Adrenal gland (tissue), 5 donors: Measurements from ENCODE around the gene FGF9.

Experiments
- POLR2A ChIP-seq, 2 donors: fragments of 450-650 bp; IDR thresholded peaks; one replicate each; pipeline ENCODE4 v1.6.1; 2017; ENCODE audit warnings: antibody characterized with exemption in 2 of 2, mild to moderate bottlenecking in 2 of 2, moderate library complexity in 1 of 2
- TF ChIP-seq, protein P1 (sequence below), 6 experiments: fragments of 450-650 bp in 4 of 6; fragments of 200-600 bp in 2 of 6; sonication (generic) in 1 of 6; IDR thresholded peaks; 1 replicate in 5 of 6; 2 replicates in 1 of 6; pipeline versions ENCODE4 v1.5.1 to v1.8.0; 2016 to 2021; ENCODE audit warnings: antibody characterized with exemption in 6 of 6, mild to moderate bottlenecking in 2 of 6, moderate library complexity in 1 of 6
- donor health status: DM: no; HTN: no; CAD: no.

DNA sequence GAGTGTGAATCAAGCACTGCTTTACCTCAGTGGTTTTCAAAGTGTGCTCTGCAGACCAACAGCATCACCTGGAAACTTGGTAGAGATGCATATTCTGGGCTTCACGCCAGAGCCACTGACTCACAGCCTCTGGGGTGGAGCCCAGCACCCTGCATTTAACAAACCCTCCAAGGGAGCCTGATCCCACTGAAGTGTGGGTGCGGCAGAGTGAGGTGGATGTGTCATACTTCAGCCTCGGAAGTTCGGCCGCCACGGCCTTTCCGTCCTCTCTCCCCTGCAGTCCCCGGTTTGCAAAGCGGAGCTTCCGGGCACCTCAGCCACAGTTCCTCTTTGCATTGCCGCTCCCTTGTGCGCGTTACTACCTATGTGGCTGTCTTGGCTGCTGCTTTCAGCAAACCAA lies 33.6 kb upstream of the FGF9 start:
- TF ChIP-seq, protein P1, sequence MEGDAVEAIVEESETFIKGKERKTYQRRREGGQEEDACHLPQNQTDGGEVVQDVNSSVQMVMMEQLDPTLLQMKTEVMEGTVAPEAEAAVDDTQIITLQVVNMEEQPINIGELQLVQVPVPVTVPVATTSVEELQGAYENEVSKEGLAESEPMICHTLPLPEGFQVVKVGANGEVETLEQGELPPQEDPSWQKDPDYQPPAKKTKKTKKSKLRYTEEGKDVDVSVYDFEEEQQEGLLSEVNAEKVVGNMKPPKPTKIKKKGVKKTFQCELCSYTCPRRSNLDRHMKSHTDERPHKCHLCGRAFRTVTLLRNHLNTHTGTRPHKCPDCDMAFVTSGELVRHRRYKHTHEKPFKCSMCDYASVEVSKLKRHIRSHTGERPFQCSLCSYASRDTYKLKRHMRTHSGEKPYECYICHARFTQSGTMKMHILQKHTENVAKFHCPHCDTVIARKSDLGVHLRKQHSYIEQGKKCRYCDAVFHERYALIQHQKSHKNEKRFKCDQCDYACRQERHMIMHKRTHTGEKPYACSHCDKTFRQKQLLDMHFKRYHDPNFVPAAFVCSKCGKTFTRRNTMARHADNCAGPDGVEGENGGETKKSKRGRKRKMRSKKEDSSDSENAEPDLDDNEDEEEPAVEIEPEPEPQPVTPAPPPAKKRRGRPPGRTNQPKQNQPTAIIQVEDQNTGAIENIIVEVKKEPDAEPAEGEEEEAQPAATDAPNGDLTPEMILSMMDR (IDR thresholded peaks at IDR 0.05) = no peak
- no peak for TF ChIP-seq POLR2A (IDR thresholded peaks at IDR 0.05)
